Stomach smooth muscle (tissue), 2 donors: ENCODE data around the gene P2RY2.

Source experiments
- H3K27ac ChIP-seq: one replicate; pipeline ENCODE4 v1.7.0; 2013; ENCODE audit warnings: mild to moderate bottlenecking, low read length, inconsistent platforms
- H3K27me3 ChIP-seq, 2 donors: one replicate each; pipeline ENCODE4 v1.7.0; 2013; ENCODE audit warnings: low read length in 2 of 2; ENCODE audit not compliant: insufficient read depth in 2 of 2, control insufficient read depth in 1 of 2
- H3K36me3 ChIP-seq, 2 donors: one replicate each; pipeline ENCODE4 v1.7.0; 2013; ENCODE audit warnings: low read length in 2 of 2; ENCODE audit not compliant: control insufficient read depth in 2 of 2, insufficient read depth in 2 of 2
- H3K4me1 ChIP-seq: one replicate; pipeline ENCODE4 v1.7.0; 2013; ENCODE audit warnings: low read length; ENCODE audit not compliant: control insufficient read depth, insufficient read depth
- H3K4me3 ChIP-seq, 2 donors: one replicate each; pipeline ENCODE4 v1.7.0; 2013; ENCODE audit warnings: low read length in 2 of 2
- H3K9ac ChIP-seq, 2 donors: one replicate each; pipeline ENCODE4 v1.7.0; 2013; ENCODE audit warnings: low read length in 2 of 2, mild to moderate bottlenecking in 1 of 2
- H3K9me3 ChIP-seq, 2 donors: one replicate each; pipeline ENCODE4 v1.7.0; 2013; ENCODE audit warnings: low read length in 2 of 2; ENCODE audit not compliant: control insufficient read depth in 2 of 2
- donor health status: healthy.
- donor health status: Pancreatic carcinoma.

P2RY2 gene

GRCh38 chr11:73245461-73245860 is 27.4 kb downstream of the P2RY2 start:
- Histone ChIP-seq H3K27me3 (no peaks in the 10 kb centered on the region), H3K4me3 (no peak overlapping the region), H3K27ac (no peak overlapping the region), H3K9me3 (no peaks in the 10 kb centered on the region), H3K9ac (no peak overlapping the region), H3K36me3 (no peaks in the 10 kb centered on the region), H3K4me1 (peaks cover 11% of the 10 kb centered on the region)

DNA sequence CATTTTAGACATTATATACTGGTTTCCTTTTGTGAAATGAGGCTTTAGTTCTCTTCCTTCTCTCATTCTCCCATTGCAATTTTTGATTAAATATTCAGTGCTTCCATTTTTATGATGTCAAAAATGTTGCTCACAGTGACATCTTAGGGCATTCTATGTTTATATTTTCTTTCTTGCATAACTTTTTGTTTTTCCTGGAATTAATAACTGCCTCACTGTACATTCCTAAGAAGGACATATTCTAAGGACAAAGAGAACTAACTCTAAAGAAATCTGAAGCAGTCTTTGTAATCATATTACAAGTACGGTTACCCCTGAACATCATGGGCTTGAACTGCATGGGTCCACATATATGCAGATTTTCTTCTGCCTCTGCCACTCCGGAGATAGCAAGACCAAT is 28.2 kb downstream of the P2RY2 start:
- no peak overlapping the region for H3K9ac ChIP-seq
- no peak overlapping the region for H3K4me3 ChIP-seq
- no peak overlapping the region for H3K27ac ChIP-seq
- H3K4me1 ChIP-seq, result peaks cover 10% of the 10 kb centered on the region
- H3K9me3 ChIP-seq, result no peaks in the 10 kb centered on the region
- H3K27me3 ChIP-seq, result no peaks in the 10 kb centered on the region
- H3K36me3 ChIP-seq, result no peaks in the 10 kb centered on the region

DNA sequence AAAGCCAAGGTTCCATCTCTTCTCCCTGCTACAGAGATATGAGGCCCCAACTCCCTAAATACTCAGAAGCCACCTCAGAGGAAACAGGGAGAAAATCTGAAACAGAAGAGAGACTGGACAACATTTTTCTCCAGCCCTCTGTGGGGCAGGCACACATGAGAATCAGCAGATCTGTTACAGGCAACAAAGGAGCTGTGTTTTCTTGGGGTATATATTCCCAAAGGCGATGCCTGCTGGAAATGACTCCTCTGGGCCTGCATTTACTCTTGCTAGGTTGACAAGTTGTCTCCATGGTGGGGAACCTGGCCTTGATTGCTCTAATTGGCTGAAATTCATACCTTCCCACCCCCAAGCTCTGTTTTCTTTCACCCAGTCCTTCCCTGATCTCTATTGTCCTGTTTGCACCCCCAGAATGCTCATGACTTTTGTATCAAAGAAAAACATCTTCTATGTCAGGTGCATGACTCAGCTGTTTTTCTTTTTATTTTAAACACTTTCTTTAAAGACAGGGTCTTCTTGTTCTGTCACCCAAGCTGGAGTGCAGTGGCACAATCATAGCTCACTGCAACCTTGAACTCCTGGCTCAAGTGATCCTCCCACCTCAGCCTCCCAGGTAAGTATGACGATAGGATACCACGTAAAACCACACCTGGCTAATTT is 30.6 kb downstream of the P2RY2 start:
- Histone ChIP-seq H3K4me1 (no peaks in the 10 kb centered on the region), H3K27ac (no peak overlapping the region), H3K27me3 (no peaks in the 10 kb centered on the region), H3K36me3 (no peaks in the 10 kb centered on the region), H3K4me3 (no peak overlapping the region), H3K9ac (no peak overlapping the region), H3K9me3 (no peaks in the 10 kb centered on the region)

DNA sequence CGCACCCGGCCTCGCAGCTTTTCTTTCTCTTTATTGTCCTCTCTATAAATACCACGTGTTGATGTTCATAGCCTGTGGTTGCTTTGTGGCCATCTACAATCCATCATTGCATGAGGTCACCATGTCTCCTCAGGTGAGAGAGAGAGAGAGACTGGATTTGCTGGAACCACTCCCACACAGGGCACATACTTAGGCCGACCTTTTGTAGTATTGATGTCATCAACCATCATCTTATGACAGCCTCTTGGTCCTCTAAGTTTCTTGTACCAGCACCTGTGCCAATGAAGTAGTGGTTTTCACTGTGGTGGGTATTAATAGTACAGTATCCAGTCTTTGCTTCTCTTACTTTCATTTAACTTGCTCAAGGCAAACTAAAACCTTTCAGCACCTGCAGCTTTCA is 31.2 kb downstream of the P2RY2 start:
- H3K4me3 ChIP-seq, result no peak overlapping the region
- H3K9me3 ChIP-seq, result no peaks in the 10 kb centered on the region
- no peaks in the 10 kb centered on the region for H3K36me3 ChIP-seq
- no peak overlapping the region for H3K9ac ChIP-seq
- H3K4me1 ChIP-seq, result no peaks in the 10 kb centered on the region
- no peak overlapping the region for H3K27ac ChIP-seq
- no peaks in the 10 kb centered on the region for H3K27me3 ChIP-seq

- no peaks in the 10 kb centered on the region for H3K4me1 ChIP-seq
- H3K36me3 ChIP-seq, result no peaks in the 10 kb centered on the region
- no peak overlapping the region for H3K27ac ChIP-seq
- no peaks in the 10 kb centered on the region for H3K9me3 ChIP-seq
- H3K27me3 ChIP-seq, result no peaks in the 10 kb centered on the region
- no peak overlapping the region for H3K4me3 ChIP-seq
- no peak overlapping the region for H3K9ac ChIP-seq
These were observed 32.0 kb downstream of the P2RY2 start for GRCh38 chr11:73249853-73250783.

GRCh38 chr11:73252577-73253191 is 34.6 kb downstream of the P2RY2 start:
- H3K36me3 ChIP-seq, result no peaks in the 10 kb centered on the region
- no peaks in the 10 kb centered on the region for H3K27me3 ChIP-seq
- H3K27ac ChIP-seq, result no peak overlapping the region
- no peak overlapping the region for H3K9ac ChIP-seq
- no peaks in the 10 kb centered on the region for H3K9me3 ChIP-seq
- no peak overlapping the region for H3K4me3 ChIP-seq
- peaks cover 3% of the 10 kb centered on the region for H3K4me1 ChIP-seq

DNA sequence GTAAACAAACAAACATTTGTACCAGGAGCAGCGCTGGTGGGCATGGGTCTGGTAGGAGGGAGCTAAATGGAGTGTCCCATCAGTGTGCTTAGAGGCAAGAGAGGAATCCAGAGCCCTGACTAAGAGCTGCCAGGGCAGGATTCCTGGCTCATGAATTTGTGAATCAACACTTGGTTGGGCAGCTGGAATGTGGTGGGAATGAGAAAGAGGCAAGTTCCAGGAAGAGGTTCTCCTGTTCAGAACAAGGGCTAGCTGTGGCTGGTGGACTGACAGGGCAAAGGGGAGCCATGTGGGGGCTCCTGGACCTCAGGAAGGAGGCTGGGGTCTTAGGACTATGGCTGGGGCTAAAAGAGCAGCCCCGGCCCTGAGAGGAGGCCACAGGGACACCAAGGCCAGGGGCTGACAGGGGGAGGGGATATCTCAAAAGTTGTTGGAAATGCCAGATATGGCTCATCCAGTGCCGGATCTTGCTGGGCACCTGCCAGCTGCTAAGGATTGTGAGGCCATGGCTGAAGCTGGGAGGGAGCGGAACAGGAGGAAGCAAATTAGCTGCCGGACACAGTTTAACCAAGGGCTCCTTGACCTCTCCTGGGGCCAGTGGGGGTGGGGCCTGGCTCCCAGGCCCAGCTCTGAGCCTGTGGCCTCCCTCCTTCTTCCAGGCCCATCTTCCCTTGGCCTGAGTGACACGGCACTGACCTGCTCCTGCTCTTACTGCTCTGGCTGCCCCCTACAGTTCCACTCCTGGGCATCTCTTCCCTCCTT is 39.4 kb downstream of the P2RY2 start:
- Histone ChIP-seq H3K27ac (no peak overlapping the region), H3K9me3 (no peaks in the 10 kb centered on the region), H3K4me3 (no peak overlapping the region), H3K4me1 (peaks cover 4% of the 10 kb centered on the region), H3K27me3 (no peaks in the 10 kb centered on the region), H3K36me3 (no peaks in the 10 kb centered on the region), H3K9ac (no peak overlapping the region)

- Histone ChIP-seq H3K27ac (no peak overlapping the region), H3K27me3 (peaks cover 0 to 1% of the 10 kb centered on the region in 2 donors), H3K4me1 (peaks cover 4% of the 10 kb centered on the region), H3K4me3 (no peak overlapping the region), H3K9me3 (no peaks in the 10 kb centered on the region), H3K36me3 (no peaks in the 10 kb centered on the region), H3K9ac (no peak overlapping the region)
These were observed 40.3 kb downstream of the P2RY2 start for GRCh38 chr11:73258104-73259035.

DNA sequence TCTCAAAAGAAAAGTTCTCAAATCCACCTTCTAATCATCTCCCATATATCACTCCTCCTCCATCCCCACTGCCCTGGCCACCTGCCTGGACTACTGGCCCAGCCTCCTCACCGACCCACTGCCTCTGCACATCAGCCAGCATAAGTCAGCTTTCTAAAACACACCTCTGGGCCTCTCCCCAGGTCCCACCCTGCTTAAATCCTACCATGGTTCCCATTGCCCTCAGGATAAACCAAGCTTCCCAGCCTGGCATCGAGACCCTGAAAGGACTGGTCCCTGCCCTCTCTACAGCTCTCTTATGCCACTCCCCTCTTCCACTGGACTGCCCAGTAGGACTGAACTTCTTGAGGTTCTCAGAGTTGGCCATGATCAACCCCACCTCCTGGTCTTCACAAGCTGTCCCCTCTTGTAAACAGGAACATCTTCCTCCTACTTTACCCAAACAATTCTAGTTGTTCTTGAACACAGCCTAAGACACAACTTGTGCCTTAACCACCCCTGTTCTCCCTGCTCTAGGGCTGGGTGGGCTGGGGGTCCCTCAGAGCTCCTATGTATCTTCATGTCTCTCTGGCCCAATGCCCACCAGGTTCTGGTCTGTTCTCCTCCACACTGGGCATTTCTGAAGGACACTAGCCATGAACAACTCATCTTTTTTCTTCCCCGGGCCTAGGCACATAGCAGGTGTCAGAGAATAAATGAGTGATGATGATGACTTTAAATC is 41.5 kb downstream of the P2RY2 start:
- Histone ChIP-seq H3K4me3 (no peak overlapping the region), H3K4me1 (peaks cover 8% of the 10 kb centered on the region), H3K36me3 (no peaks in the 10 kb centered on the region), H3K9me3 (no peaks in the 10 kb centered on the region), H3K9ac (no peak overlapping the region), H3K27me3 (peaks cover 9 to 10% of the 10 kb centered on the region in 2 donors), H3K27ac (no peak overlapping the region)
